GM12878 (cell line): ENCODE results near the gene ITIH5. TPM values are rescaled to one million over a fixed set of nuclear protein-coding genes. Genes with fewer than 3 reads are reported as not detected.

ENCODE experiments used
- ATAC-seq: fragments of 200-7000 bp; cut with Tn5 transposase; 3 replicates; pipeline ENCODE4 v1.9.1; 2020; ENCODE audit warnings: mild to moderate bottlenecking, moderate library complexity
- BruUV-seq: library from RNA; stranded (reverse); fragments of 400-500 nt; replicated peaks from 2 replicates; lab custom pipeline; 2021; lab: Mats Ljungman, UMichigan
- CTCF ChIA-PET: fragments of 300-600 bp; sonication (Branson Sonifier 250); formaldehyde crosslinking; extraction: SDS; loops from one replicate; lab custom pipeline; 2021; ENCODE audit warnings: inconsistent platforms; lab: Yijun Ruan, JAX
- POLR2A ChIA-PET: fragments of 350-600 bp; formaldehyde crosslinking; extraction: SDS; loops from one replicate; lab custom pipeline; 2021; ENCODE audit warnings: inconsistent platforms; lab: Charles Lee
- RAD21 ChIA-PET: fragments of 300-600 bp; sonication (Branson Sonifier 250); formaldehyde crosslinking; loops from one replicate; lab custom pipeline; 2023; ENCODE audit warnings: antibody characterized with exemption; ENCODE audit not compliant: unreplicated experiment; lab: Charles Lee
- SMC1A ChIA-PET: fragments of 300-600 bp; sonication (Branson Sonifier 250); formaldehyde crosslinking; loops from one replicate; lab custom pipeline; 2023; ENCODE audit not compliant: unreplicated experiment, uncharacterized antibody; lab: Charles Lee
- DNase-seq: peaks from one replicate; pipeline ENCODE4 v3.0.0-alpha.2; 2011; ENCODE audit warnings: low read depth, low spot score
- FAIRE-seq: peaks from 3 replicates; lab custom pipeline; 2011; peaks lifted over from hg19 to GRCh38; lab: Jason Lieb, UNC
- H2AFZ ChIP-seq: 2 replicates; pipeline ENCODE4 v1.6.0; 2011; ENCODE audit warnings: low read depth, low read length, control low read depth; ENCODE audit not compliant: control insufficient read depth
- H3K27ac ChIP-seq: 2 replicates; pipeline ENCODE4 v1.5.1; 2011; ENCODE audit warnings: control low read depth; ENCODE audit not compliant: control insufficient read depth, insufficient read depth
- H3K27me3 ChIP-seq, 2 experiments: replicated peaks in 1 of 2; 2 replicates each; pipeline versions ENCODE4 v1.6.0 to v1.6.1; 2011; ENCODE audit warnings: low read length in 1 of 2; ENCODE audit not compliant: control insufficient read depth in 2 of 2, insufficient read depth in 2 of 2
- H3K36me3 ChIP-seq, 2 experiments: 2 replicates each; pipeline ENCODE4 v1.5.1; 2011; ENCODE audit warnings: low read length in 1 of 2; ENCODE audit not compliant: control insufficient read depth in 2 of 2, insufficient read depth in 2 of 2
- H3K4me1 ChIP-seq: 2 replicates; pipeline ENCODE4 v1.6.1; 2011; ENCODE audit warnings: mild to moderate bottlenecking, low read length, moderate library complexity, mixed read lengths; ENCODE audit not compliant: control insufficient read depth, insufficient read depth
- H3K4me2 ChIP-seq: 2 replicates; pipeline ENCODE4 v1.6.0; 2011; ENCODE audit warnings: control low read depth; ENCODE audit not compliant: control insufficient read depth, insufficient read depth
- H3K4me3 ChIP-seq: fragments of 200-600 bp; sonication (generic); 2 replicates; pipeline ENCODE4 v1.5.1; 2016
- H3K79me2 ChIP-seq: 2 replicates; pipeline ENCODE4 v1.6.0; 2011; ENCODE audit warnings: low read length; ENCODE audit not compliant: control insufficient read depth, insufficient read depth
- H3K9ac ChIP-seq: 2 replicates; pipeline ENCODE4 v1.8.0; 2011; ENCODE audit warnings: low read length, control low read depth, mixed read lengths; ENCODE audit not compliant: control insufficient read depth, insufficient read depth
- H3K9me3 ChIP-seq: replicated peaks from 3 replicates; pipeline ENCODE4 v1.5.1; 2011; ENCODE audit warnings: mild to moderate bottlenecking, low read length; ENCODE audit not compliant: control insufficient read depth, insufficient read depth
- H4K20me1 ChIP-seq: 2 replicates; pipeline ENCODE4 v1.6.0; 2011; ENCODE audit not compliant: control insufficient read depth, insufficient read depth
- ELK1 ChIP-seq: IDR thresholded peaks from 2 replicates; pipeline ENCODE4 v1.6.1; 2012; ENCODE audit warnings: low read depth, low read length, improper control_type of control experiment
- HDAC6 ChIP-seq: fragments of 200-600 bp; sonication (generic); IDR thresholded peaks from one replicate; pipeline ENCODE4 v1.8.0; 2017; ENCODE audit warnings: antibody characterized with exemption; ENCODE audit not compliant: unreplicated experiment
- IRF5 ChIP-seq: fragments of 450-650 bp; IDR thresholded peaks from 2 replicates; pipeline ENCODE4 v1.6.1; 2017; ENCODE audit warnings: borderline replicate concordance
- LARP7 ChIP-seq: fragments of 450-650 bp; IDR thresholded peaks from 2 replicates; pipeline ENCODE4 v1.6.1; 2017; ENCODE audit warnings: mild to moderate bottlenecking
- NR2C2 ChIP-seq: IDR thresholded peaks from 2 replicates; pipeline ENCODE4 v1.6.1; 2011; ENCODE audit warnings: borderline replicate concordance, low read depth; ENCODE audit not compliant: control insufficient read depth, insufficient read length
- SUZ12 ChIP-seq: fragments of 200-600 bp; sonication (generic); IDR thresholded peaks from one replicate; pipeline ENCODE4 v1.6.1; 2018; ENCODE audit warnings: antibody characterized with exemption, mild to moderate bottlenecking; ENCODE audit not compliant: unreplicated experiment
- TAF1 ChIP-seq: IDR thresholded peaks from 2 replicates; pipeline ENCODE4 v1.6.1; 2011; ENCODE audit warnings: mild to moderate bottlenecking, low read depth, low read length, borderline replicate concordance
- TBL1XR1 ChIP-seq: IDR thresholded peaks from 2 replicates; pipeline ENCODE4 v1.6.1; 2012; ENCODE audit warnings: low read depth, low read length, improper control_type of control experiment
- TCF7 ChIP-seq: IDR thresholded peaks from 2 replicates; pipeline ENCODE4 v1.6.1; 2014; ENCODE audit warnings: antibody characterized with exemption, borderline replicate concordance
- WRNIP1 ChIP-seq: IDR thresholded peaks from 2 replicates; pipeline ENCODE4 v1.6.1; 2011; ENCODE audit warnings: low read depth, low read length, improper control_type of control experiment, borderline replicate concordance
- YY1 ChIP-seq: IDR thresholded peaks from 2 replicates; pipeline ENCODE4 v1.6.1; 2011; ENCODE audit warnings: low read depth, mild to moderate bottlenecking, low read length
- ZBTB4 ChIP-seq: fragments of 450-650 bp; formaldehyde crosslinking; IDR thresholded peaks from 2 replicates; pipeline ENCODE4 v1.4.0; 2022; ENCODE audit warnings: mild to moderate bottlenecking, moderate library complexity
- ZSCAN29 ChIP-seq: fragments of 450-650 bp; IDR thresholded peaks from 2 replicates; pipeline ENCODE4 v1.6.1; 2017; ENCODE audit warnings: mild to moderate bottlenecking, moderate library complexity
- WGBS: methylation state at CpG from one replicate; pipeline ENCODE4 v1.1.6; 2016; ENCODE audit warnings: low lambda C conversion rate; ENCODE audit not compliant: insufficient replicate concordance, insufficient coverage; ENCODE audit errors: missing lambda C conversion rate; 5-methylcytosine and 5-hydroxymethylcytosine counted together
- in situ Hi-C: fragments of 300-500 bp; cut with MboI; formaldehyde crosslinking; loops from 9 replicates; pipeline ENCODE4 v1.14.3; 2018; ENCODE audit warnings: mixed read lengths
- intact Hi-C: fragments of 100-400 bp; cut with micrococcal nuclease; formaldehyde crosslinking; loops from one replicate; pipeline ENCODE4 v1.14.2; 2022; ENCODE audit not compliant: unreplicated experiment
- polyA plus RNA-seq, 11 experiments: library from polyadenylated mRNA; depleted of rRNA in 4 of 11; unstranded in 6 of 11; stranded (reverse) in 5 of 11; fragments of >200 nt; fragmentation: Nextera tagmentation in 4 of 11; fragmentation: Illumina TruSeq in 1 of 11; extraction: Ambion mirVana in 4 of 11; extraction: Trizol in 1 of 11; gene quantifications; 1 replicate in 1 of 11; 2 replicates in 10 of 11; pipeline versions ENCODE4 v1.2.1 to v1.2.3, GENCODE V29; 2011 to 2016; ENCODE audit warnings: inconsistent platforms in 2 of 11, missing spikeins in 2 of 11, low read depth in 1 of 11
- total RNA-seq, 4 experiments: library from RNA; depleted of rRNA in 3 of 4; stranded (reverse); fragments of >200 nt in 3 of 4; fragmentation: Illumina TruSeq in 1 of 4; extraction: Trizol in 1 of 4; gene quantifications; 2 replicates each; pipeline versions ENCODE4 v1.2.1 to v1.2.3, GENCODE V29; 2013 to 2021

The ITIH5 gene
- total and polyA plus RNA-seq, 10 of the 15 experiments (the other 5 are each of a cell fraction or from before 2014, with no cell fraction given) = 0.14 to 0.43 (median 0.21) TPM; not detected in 7

GRCh38 chr10:7544203-7544602, 122.6 kb downstream of the ITIH5 start (continued):
- TF ChIP-seq WRNIP1 = no peak
- TF ChIP-seq YY1 = no peak
- TF ChIP-seq LARP7 = no peak
- TF ChIP-seq TAF1 = no peak
- TF ChIP-seq TCF7 = no peak
- TF ChIP-seq, all 136 proteins: peak for 0

- DNase-seq (no peak), FAIRE-seq (no peak), ATAC-seq (no peak)
- ChIA-PET RAD21 (no interaction called here), POLR2A (no interaction called here), CTCF (no interaction called here), SMC1A (interaction anchor here (0.6 kb wide), 1 partner anchor 26 kb away, joined by 3 read pairs; no protein-coding TSS in a partner anchor)
- no peak overlapping the region for H3K4me3 ChIP-seq
- H3K27me3 ChIP-seq = no peaks in the 10 kb centered on the region
- TF ChIP-seq SUZ12 = no peak
- TF ChIP-seq ZBTB4 (CRISPR knock-in tag) = no peak
- no peak for TF ChIP-seq NR2C2
- TF ChIP-seq TBL1XR1 = no peak
- no peak for TF ChIP-seq HDAC6
- no peak for TF ChIP-seq ELK1
- no peak for TF ChIP-seq ZSCAN29
- no peak for TF ChIP-seq IRF5
- H3K9me3 ChIP-seq = no peaks in the 10 kb centered on the region
- no peak overlapping the region for H3K4me2 ChIP-seq
- no TSS peak for BruUV-seq
- no peaks in the 10 kb centered on the region for H4K20me1 ChIP-seq
- H3K36me3 ChIP-seq = no peaks in the 10 kb centered on the region
- no peak overlapping the region for H3K27ac ChIP-seq
- no peak overlapping the region for H3K9ac ChIP-seq
- no peak overlapping the region for H2AFZ ChIP-seq
- WGBS = 56% methylated on average over 6 of the region's 6 CpGs
- intact Hi-C loops (no loop called here), in situ Hi-C loops (no loop called here)
- no peaks in the 10 kb centered on the region for H3K4me1 ChIP-seq
- H3K79me2 ChIP-seq = no peaks in the 10 kb centered on the region
Observed at GRCh38 chr10:7542189-7542914, 124.4 kb downstream of the ITIH5 start.
